NCI-H774 (cell line): ENCODE results near the gene PELO.

Source experiments
- DNase-seq: peaks from one replicate; lab custom pipeline; 2025; lab: John Stamatoyannopoulos, UW

Gene PELO

GRCh38 chr5:52831786-52832511 is 44.2 kb downstream of the PELO start:
- no peak for DNase-seq

- no peak for DNase-seq
These were observed 46.6 kb downstream of the PELO start for GRCh38 chr5:52834320-52834719.

- DNase-seq: no peak
These were observed 49.4 kb downstream of the PELO start for GRCh38 chr5:52837068-52837467.
